ENCODE results near the gene NXPH2. TPM values are rescaled to one million over a fixed set of nuclear protein-coding genes. Genes with fewer than 3 reads are reported as not detected.
"Not testable (repeated sequence)": the region's sequence is repeated elsewhere in the genome, so short reads cannot be mapped to it uniquely, and the experiment has no call there.

Gene NXPH2
- total RNA-seq, 1 experiment from 2014 or later: 1.8 TPM

GRCh38 chr2:138648606-138649005 is 131.6 kb downstream of the NXPH2 start:
- H3T11ph ChIP-seq (ENCODE audit: low read length): no peak overlapping the region
- no peaks in the 10 kb centered on the region for H4K20me1 ChIP-seq (ENCODE audit: control insufficient read depth, insufficient read depth, insufficient read length)
- H3K18ac ChIP-seq (ENCODE audit: insufficient read length, low read depth, low read length): no peak overlapping the region
- Mint-ChIP-seq H3K4me3 (peak overlapping the region in 1 of 2 experiments; percentile 1; a peak in 1 of 5 replicates), H3K27me3 (ENCODE audit: low read depth) (no peaks in the 10 kb centered on the region), H3K27ac (peak overlapping the region in 2 of 3 experiments; percentile 50 to 85; a peak in 3 of 7 replicates), H3K36me3 (ENCODE audit: insufficient read depth in 1 of 3, low read depth in 3 of 3) (no peaks in the 10 kb centered on the region), H3K4me1 (peaks cover 30% of the 10 kb centered on the region in 2 experiments), H3K9me3 (no peaks in the 10 kb centered on the region)
- no peak overlapping the region for H2BK120ac ChIP-seq (ENCODE audit: low read depth, low read length, poor library complexity, severe bottlenecking)
- H3K4me2 ChIP-seq (ENCODE audit: insufficient read depth, insufficient read length, low read length): peak overlapping the region; percentile 14
- DNase-seq: peak; percentile 46
- TF ChIP-seq CTCF (conservative IDR thresholded peaks at IDR 0.05): no peak
- H2BK5ac ChIP-seq (ENCODE audit: insufficient read length, low read length): no peak overlapping the region
- no peak overlapping the region for H3K56ac ChIP-seq (ENCODE audit: insufficient read length, low read depth, low read length)
- peaks cover 18% of the 10 kb centered on the region for H3K4me1 ChIP-seq (ENCODE audit: insufficient read depth, low read length)
- no peak overlapping the region for H2AFZ ChIP-seq (ENCODE audit: low read length)
- no peak overlapping the region for H4K5ac ChIP-seq (ENCODE audit: insufficient read length, low read depth, low read length)
- H2BK20ac ChIP-seq (ENCODE audit: low read depth, low read length, poor library complexity, severe bottlenecking): no peak overlapping the region
- H3K23me2 ChIP-seq (ENCODE audit: insufficient read length, low read depth, low read length, poor library complexity, severe bottlenecking): no peaks in the 10 kb centered on the region
- no peak overlapping the region for H2BK15ac ChIP-seq (ENCODE audit: low read depth, low read length)
- H3K27me3 ChIP-seq (ENCODE audit: insufficient read depth, low read length): no peaks in the 10 kb centered on the region
- H3K79me2 ChIP-seq (ENCODE audit: insufficient read depth, low read length): no peaks in the 10 kb centered on the region
- no peak overlapping the region for H2BK12ac ChIP-seq (ENCODE audit: insufficient read length, low read depth, low read length)
- no peak overlapping the region for H2AK5ac ChIP-seq (ENCODE audit: insufficient read length, low read length)
- no peak overlapping the region for H4K8ac ChIP-seq (replicated peaks; ENCODE audit: insufficient read length, low read depth, low read length)
- H3K9ac ChIP-seq (ENCODE audit: extremely low read depth, insufficient read length, low read length): no peak overlapping the region
- no peak overlapping the region for H3K4ac ChIP-seq (ENCODE audit: low read depth, low read length)
- H3K23ac ChIP-seq (ENCODE audit: insufficient read length, low read depth, low read length): no peak overlapping the region
- H4K91ac ChIP-seq (ENCODE audit: insufficient read length, low read depth, low read length): no peak overlapping the region
- no peak overlapping the region; the same call in 1 of the 2 replicates for H3K14ac ChIP-seq (ENCODE audit: insufficient read depth, low read length)
- no CpG with 5 or more reads among the region's 4 CpGs for WGBS (ENCODE audit: extremely low coverage, insufficient read length, low lambda C conversion rate)
- no peaks in the 10 kb centered on the region for H3K79me1 ChIP-seq (ENCODE audit: insufficient read depth, low read depth, low read length, poor library complexity, severe bottlenecking)
- no peak overlapping the region for H3K27ac ChIP-seq (ENCODE audit: insufficient read length, low read depth, low read length)
- H3K9me3 ChIP-seq (ENCODE audit: control insufficient read depth, low read depth, low read length): no peaks in the 10 kb centered on the region

GRCh38 chr2:138644776-138645175 is 135.4 kb downstream of the NXPH2 start:
- H3K23me2 ChIP-seq (ENCODE audit: insufficient read length, low read depth, low read length, poor library complexity, severe bottlenecking); H3K9me3 ChIP-seq (ENCODE audit: control insufficient read depth, low read depth, low read length); H3K18ac ChIP-seq (ENCODE audit: insufficient read length, low read depth, low read length); H3K27ac ChIP-seq (ENCODE audit: insufficient read length, low read depth, low read length); H2BK15ac ChIP-seq (ENCODE audit: low read depth, low read length); H3K27me3 ChIP-seq (ENCODE audit: insufficient read depth, low read length); H3K56ac ChIP-seq (ENCODE audit: insufficient read length, low read depth, low read length); DNase-seq; H4K91ac ChIP-seq (ENCODE audit: insufficient read length, low read depth, low read length); H3K36me3 Mint-ChIP-seq (ENCODE audit: insufficient read depth in 1 of 3, low read depth in 3 of 3); H3K9me3 Mint-ChIP-seq; H3K9ac ChIP-seq (ENCODE audit: extremely low read depth, insufficient read length, low read length); H4K8ac ChIP-seq (replicated peaks; ENCODE audit: insufficient read length, low read depth, low read length); H3K4me3 Mint-ChIP-seq; H4K20me1 ChIP-seq (ENCODE audit: control insufficient read depth, insufficient read depth, insufficient read length); H2AK5ac ChIP-seq (ENCODE audit: insufficient read length, low read length); H3K79me1 ChIP-seq (ENCODE audit: insufficient read depth, low read depth, low read length, poor library complexity, severe bottlenecking); H4K5ac ChIP-seq (ENCODE audit: insufficient read length, low read depth, low read length); H3K4ac ChIP-seq (ENCODE audit: low read depth, low read length); H3K14ac ChIP-seq (ENCODE audit: insufficient read depth, low read length); H3K79me2 ChIP-seq (ENCODE audit: insufficient read depth, low read length); H3T11ph ChIP-seq (ENCODE audit: low read length); H3K4me2 ChIP-seq (ENCODE audit: insufficient read depth, insufficient read length, low read length); H2BK120ac ChIP-seq (ENCODE audit: low read depth, low read length, poor library complexity, severe bottlenecking); H2BK20ac ChIP-seq (ENCODE audit: low read depth, low read length, poor library complexity, severe bottlenecking); H3K27ac Mint-ChIP-seq; H3K27me3 Mint-ChIP-seq (ENCODE audit: low read depth); H2BK5ac ChIP-seq (ENCODE audit: insufficient read length, low read length); H3K23ac ChIP-seq (ENCODE audit: insufficient read length, low read depth, low read length); H2AFZ ChIP-seq (ENCODE audit: low read length); H2BK12ac ChIP-seq (ENCODE audit: insufficient read length, low read depth, low read length): not testable (repeated sequence)
- H3K4me1 ChIP-seq (ENCODE audit: insufficient read depth, low read length): peaks cover 13% of the 10 kb centered on the region; the same call in 1 of the 2 replicates
- H3K4me1 Mint-ChIP-seq: peaks cover 18 to 19% of the 10 kb centered on the region in 2 experiments
- WGBS (ENCODE audit: extremely low coverage, insufficient read length, low lambda C conversion rate): no CpG with 5 or more reads among the region's 10 CpGs
